ENCODE measurements around the gene ADO. TPM values are rescaled to one million over a fixed set of nuclear protein-coding genes. Genes with fewer than 3 reads are reported as not detected.
A peak's percentile ranks its signal among the peaks of the same experiment; 100 is the strongest.
"Not testable (repeated sequence)": the region's sequence is repeated elsewhere in the genome, so short reads cannot be mapped to it uniquely, and the experiment has no call there.

ADO gene
- 23.0 and 23.3 TPM in 2 replicates for total RNA-seq

DNA sequence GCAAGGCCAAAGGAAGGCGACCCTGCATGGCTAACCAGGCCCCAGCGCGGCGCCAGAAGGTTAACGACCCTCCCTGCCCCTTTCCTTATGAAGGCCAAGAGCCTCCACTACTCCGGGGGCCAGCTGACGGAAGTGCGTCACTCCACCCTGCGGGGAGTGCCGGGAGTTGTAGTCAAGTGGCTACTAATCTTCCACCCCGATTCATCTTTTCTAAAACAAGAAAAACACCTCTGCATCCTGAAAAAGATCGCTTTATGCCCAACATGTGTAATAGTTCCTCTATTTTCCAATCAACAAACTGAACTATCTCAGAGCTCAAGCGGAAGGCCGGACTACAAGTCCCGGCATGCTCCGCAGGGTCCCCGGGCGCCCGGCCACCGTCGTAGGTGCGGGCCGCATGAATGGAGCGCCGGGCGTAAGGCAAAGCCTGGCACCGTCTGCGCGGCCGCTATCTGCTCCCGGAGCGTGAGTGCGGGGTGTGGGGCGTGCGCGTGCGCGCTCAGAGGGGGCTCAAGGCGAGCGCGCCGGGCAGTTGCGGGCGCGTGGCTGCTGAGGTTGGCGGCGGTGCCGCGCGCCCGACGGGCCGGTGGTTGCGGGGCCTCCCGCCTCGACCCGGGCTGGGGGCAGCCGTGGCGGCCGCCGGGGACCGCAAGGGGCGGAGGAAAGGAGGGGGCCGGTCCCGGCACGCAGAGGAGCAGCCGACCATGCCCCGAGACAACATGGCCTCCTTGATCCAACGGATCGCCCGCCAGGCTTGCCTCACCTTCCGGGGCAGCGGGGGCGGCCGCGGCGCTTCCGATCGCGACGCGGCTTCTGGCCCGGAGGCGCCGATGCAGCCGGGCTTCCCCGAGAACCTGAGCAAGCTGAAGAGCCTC lies at the start of gene ADO:
ADO (plus strand) TSS at position 365 of the 875 bp plus-strand sequence; CDS start at position 705, 340 bp downstream.
- peak; percentile 65 for DNase-seq (ENCODE audit: low read depth)

DNA sequence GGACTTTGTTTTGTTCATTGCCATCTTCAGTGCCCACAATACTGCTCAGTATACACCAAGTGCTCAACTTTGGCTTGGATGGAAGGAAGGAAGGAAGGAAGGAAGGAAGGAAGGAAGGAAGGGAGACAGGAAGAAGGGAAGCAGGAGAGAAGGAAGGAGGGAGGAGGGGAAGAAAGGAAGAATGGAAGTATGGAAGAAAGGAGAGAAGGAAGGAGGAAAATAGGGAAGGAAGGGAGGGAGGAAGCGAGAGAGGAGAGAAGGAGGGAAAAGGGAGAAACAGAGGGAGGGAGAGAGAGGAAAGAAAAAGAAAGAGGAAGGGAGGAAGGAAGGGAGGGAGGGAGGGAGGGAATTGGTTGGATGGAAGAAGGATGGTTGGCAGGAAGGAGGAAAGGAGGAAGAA lies 49.6 kb upstream of the ADO start:
- DNase-seq (ENCODE audit: low read depth) = no peak

DNA sequence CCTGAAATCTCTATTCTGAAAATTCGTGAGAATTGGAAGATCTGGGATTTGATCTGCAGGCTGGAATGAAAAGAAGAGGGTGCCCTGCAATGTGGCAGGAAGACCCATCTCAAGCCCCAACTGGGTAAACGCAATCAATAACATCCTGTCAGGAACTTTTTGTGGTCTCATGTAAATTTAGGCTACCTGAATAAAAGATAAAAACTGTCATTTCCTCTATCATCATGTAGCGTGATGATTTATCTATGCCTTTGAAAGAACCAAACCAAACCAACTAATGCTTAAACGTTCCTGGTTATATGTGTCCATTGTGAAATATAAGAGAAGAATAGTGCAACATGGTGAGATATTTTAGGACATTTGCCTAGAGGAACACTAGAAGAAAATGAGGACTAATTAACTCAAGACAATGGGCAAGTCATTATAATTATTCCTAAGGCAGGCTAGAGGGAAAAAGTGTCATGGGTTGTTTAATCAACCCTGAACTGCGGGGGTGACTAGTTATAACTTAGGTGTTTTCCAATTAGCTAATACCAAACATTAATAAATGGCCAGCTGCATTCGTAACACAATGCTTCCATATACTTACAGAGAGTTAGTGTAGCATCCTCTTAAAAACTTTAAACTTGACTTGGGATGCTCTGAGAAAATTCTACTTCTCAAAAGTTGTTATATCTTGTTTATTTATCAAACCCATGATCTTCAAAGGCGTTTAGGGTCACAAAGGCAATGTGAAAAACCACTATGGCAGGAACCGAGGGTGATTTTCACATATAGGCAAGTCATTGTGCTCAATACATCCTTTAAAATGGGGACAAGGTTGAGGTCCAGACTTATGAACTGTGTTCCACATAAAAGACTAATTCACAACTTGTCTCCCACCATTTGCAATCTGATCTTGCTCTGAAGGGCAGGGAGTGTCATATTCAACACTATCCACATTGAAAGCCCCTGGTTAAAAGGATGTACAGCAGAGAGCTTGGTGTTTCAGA lies 48.6 kb upstream of the ADO start:
- no peak for DNase-seq (ENCODE audit: low read depth)

DNA sequence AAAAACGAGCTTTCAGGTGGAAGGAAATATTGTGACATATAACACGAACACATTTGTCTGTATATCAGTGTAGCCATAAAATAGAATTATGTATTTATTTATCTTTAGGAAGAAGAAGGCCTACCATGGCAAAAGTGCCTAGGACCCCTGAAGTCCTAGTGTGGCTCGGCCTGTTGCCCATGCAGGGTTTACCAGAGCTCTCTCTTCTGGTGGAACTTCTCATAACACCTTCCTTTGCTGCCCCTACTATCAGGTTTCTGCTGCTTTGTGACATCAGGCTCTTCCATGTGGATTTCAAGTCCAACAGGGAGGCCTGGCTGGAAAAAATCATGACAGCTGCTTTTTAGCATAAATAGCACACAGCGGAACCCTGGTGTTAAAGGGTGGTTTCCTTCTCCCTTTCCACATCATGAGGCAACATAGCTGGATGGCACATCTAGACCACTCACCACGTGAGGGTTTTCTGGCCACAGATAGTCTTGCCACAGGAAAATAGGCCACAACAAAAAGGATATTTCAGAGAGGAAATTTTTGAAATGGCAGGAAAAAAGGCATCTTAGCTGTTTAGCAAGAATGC lies 44.8 kb upstream of the ADO start:
- DNase-seq (ENCODE audit: low read depth) = no peak

DNA sequence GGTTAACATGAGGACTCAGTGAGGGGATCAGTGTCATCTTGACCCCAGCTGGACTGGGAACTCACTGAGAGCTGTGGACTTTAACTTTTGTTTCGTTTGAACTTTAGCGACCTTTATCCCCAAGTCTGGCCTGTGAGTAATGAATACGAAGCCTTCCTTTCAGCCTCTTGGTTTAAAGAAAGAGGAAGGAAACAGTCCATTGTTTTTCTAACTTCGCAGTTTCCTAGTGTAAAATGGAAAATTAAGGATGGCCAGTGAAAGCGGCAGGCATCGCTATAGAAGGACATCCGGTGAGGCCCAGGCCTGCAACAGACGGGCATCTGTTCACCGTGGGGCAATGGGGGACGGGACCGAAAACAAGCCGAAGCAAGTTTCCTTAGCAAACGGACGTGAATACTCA lies 44.1 kb upstream of the ADO start:
- no peak for DNase-seq (ENCODE audit: low read depth)

DNA sequence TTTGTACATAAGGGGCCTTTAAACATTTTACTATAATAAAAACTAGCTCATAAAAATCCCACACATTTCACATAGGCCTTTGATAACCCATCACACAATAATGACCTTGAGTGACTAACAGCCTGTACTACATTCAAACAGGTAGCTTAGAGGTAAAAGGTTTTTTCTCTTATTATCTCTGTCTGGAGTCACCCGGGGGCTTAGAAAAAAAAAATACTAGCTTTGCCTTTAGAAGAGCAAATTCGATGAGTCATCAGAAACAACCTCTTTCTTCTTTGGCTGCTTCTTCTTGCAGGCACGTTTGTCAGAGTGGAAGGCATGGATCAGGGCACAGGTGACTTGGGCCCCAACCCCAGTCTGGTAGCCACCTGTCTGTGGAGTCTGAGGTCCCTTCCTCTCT lies 43.4 kb upstream of the ADO start:
- DNase-seq (ENCODE audit: low read depth) = no peak

DNA sequence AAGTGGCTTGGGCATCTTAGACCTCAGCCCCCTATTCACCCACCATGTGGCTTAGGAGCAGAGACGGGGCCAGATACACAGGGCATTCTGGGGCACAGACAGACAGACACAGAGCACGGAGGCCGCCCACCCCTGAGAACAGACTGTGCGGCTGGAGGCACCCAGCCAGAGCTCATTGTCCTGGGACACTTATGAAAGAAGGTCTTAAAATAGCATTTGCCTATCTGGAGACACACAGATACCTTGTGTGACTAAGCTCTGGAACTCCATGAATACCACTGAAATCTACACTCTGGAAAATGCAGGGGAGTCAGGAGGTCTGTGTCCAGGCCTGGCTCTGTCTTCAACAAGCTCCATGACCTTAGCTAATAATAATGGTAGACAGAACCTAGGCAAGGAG lies 41.4 kb upstream of the ADO start:
- no peak for DNase-seq (ENCODE audit: low read depth)

DNA sequence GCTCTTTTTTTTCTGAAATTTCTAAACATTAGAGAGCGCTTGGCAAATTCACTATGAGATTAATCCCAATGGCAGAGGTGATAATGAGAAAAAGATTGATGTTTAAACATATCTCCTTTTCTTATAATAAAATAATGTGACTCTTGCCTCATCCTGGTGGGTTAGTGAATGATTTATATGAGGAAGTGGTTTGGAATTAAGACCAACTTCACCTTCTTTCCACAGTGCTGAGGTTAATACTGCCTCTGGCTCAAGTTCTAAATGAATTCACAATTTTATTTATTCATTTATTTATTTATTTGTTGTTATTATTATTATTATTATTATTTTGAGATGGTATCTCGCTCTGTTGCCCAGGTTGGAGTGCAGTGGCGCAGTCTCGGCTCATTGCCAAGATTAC lies 40.5 kb upstream of the ADO start:
- no peak for DNase-seq (ENCODE audit: low read depth)

DNA sequence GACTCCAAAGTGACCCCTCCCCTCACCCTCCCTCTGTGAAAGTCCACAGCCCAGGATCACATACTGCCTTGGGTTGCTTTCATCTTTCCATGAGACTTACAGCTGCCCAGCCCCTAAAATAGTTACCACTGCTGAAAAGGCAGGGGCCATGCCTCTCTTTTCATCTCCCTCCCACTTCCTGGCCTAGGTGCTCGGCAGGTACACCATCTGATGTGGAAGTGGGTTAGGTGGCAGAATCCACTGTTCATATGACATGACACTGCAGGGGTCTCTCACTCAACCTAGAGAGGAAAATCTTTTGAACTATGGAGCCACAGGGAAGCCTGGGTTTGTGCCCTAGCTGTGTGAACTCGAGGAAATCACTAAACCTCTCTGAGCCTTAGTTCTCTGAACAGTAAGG lies 38.8 kb upstream of the ADO start:
- DNase-seq (ENCODE audit: low read depth) = no peak

DNA sequence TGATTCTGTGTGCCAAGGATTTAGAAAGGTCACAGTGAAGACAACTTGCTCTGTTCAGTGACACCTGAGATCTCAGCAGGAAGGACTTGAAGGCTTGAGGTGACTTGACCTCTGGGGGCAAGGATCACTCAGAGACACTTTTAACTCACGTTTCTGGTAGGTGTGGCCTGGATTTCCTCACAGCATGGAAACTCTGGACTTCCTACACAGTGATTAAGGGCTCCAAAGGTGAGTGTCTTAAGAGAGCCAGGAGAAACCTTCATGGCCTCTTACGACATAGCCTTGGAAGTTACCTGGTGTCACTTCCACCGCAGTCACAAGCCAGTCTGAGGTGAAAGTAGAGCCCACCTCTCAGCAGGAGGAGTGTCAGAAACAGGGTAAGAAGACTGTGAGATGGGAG lies 38.1 kb upstream of the ADO start:
- no peak for DNase-seq (ENCODE audit: low read depth)

DNA sequence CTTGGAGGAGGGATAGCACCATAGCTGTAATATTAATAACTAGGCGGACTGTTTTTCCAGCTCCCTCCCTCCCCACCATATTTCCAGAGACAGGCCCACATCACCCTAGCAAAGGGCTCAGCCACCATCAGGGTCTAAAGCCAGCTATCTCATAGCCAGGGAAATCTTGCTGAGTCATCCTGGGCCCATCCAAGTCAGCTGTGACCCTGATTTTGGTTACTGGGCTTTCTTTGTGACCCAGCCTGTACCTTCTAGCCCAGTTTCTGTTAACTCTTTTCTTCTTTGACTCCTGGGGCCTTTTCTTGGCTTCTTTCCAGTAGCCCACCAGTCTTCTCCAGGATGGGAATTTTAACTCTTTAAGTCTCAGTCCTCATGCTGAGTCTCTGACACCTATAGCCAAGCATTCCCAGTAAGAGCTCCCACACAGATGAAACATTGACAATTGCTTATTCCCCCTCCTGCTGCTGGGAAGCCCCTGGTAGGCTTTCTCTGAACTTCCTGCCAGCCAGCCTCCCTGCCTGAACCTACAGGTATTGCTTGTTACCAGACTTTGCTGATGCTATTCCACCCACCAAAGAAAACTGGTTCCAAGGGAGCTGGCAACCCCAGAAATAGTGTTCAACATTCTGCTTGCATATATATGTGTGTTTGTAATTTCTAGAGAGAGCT lies 34.8 kb upstream of the ADO start:
- peak; percentile 7 for DNase-seq (ENCODE audit: low read depth)

DNA sequence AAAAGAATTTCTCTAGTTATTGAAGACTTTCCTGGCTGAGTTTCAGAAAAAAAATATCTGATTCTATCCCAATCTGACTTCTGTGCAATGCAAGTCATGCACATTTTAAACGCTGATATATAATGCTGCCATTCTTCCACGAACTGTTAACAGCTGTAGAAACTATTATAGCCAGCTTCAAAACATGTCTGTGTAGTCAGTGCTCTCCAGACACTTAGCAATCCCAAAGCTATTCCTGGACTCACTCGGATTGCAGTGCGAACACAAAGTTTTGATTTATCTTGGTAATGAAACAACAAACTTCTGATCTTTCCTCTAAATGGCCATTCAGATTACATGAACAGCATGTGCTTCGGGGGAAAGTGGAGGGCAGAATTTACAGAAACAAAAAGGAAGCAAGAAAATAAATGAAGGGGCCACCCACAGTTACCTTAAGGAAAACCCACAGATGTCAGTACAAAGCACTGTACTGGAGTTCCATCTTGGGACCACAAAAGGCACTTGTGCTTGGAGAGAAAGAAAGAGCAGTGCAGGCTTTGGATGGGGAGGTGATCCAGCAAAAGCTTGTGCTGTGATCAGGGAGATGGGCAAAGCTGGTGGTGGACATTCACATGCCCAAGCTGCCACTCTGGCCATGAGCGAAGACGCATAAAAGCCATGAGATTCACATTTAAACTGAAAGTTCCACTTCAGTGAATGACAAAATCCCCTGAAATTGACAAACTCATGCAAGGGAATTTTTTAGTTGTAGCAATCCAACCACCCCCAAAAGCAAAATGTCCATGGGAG lies 32.1 kb upstream of the ADO start:
- DNase-seq (ENCODE audit: low read depth) = no peak

DNA sequence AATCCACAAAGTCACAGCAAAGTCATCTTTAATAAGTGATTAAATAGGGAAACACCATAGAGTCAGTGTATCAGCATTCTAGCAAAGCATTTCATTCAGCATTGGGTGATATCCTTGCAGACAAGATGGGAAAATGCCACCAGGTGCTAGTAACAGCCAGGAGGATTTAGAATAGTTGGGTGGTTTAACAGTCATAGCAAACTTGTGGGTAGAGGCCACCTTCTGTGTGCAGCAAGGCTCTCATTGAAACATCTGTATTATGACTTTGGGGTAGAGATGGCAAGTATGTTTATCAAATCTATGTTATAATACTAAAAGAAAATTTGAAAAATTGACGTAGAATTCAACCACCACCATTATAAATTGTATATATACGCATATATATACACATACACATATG lies 26.4 kb upstream of the ADO start:
- no peak for DNase-seq (ENCODE audit: low read depth)

DNA sequence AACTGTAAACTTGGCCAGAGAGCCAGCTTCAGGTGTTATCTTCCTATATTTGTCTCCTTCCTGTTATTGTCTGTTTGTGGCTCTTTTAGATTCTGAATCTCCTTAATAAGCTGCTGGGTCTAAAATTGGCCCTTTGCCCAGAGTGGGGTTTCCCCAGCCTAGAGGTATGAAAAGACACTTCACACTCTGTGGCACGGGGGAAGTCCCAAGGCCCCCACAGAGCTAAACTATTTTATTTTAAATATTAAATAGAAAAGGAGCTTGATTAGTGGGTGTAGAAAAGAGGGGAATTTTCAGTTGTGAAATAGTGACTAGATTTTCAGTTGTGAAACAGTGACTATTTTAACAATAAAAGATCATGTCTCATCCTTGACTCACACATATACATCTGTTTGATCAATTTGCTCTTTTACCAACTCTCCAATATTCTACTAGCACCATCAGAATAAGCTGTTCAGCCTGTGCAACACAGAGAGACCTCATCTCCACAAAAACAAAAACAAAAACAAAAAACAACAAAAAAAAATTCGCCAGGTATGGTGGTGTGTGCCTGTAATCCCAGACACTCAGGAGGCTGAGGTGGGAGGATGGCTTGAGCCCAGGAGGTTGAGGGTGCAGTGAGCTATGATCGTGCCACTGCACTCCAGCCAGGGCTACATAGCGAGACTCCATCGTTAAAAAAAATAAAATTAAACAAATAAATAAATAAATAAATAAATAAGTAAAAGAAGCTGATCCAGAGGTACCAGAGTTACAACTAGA lies 24.9 kb upstream of the ADO start:
- peak; percentile 81 for DNase-seq (ENCODE audit: low read depth)

DNA sequence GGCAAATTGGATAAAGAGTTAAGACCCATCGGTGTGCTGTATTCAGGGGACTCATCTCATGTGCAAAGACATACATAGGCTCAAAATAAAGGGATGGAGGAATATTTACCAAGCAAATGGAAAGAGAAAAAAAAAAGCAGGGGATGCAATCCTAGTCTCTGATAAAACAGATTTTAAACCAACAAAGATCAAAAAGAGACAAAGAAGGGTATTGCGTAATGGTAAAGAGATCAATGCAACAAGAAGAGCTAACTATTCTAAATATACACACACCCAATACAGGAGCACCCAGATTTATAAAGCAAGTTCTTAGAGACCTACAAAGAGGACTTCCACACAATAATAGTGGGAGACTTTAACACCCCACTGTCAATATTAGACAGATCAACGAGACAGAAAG lies 20.0 kb upstream of the ADO start:
- not testable (repeated sequence) for DNase-seq (ENCODE audit: low read depth)

DNA sequence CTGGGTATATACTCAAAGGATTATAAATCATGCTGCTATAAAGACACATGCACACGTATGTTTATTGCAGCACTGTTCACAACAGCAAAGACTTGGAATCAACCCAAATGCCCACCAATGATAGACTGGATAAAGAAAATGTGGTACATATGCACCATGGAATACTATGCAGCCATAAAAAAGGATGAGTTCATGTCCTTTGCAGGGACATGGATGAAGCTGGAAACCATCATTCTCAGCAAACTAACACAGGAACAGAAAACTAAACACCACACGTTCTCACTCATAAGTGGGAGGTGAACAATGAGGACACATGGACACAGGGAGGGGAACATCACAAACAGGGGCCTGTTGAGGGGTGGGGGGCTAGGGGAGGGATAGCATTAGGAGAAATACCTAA lies 16.2 kb upstream of the ADO start:
- DNase-seq (ENCODE audit: low read depth) = not testable (repeated sequence)

DNA sequence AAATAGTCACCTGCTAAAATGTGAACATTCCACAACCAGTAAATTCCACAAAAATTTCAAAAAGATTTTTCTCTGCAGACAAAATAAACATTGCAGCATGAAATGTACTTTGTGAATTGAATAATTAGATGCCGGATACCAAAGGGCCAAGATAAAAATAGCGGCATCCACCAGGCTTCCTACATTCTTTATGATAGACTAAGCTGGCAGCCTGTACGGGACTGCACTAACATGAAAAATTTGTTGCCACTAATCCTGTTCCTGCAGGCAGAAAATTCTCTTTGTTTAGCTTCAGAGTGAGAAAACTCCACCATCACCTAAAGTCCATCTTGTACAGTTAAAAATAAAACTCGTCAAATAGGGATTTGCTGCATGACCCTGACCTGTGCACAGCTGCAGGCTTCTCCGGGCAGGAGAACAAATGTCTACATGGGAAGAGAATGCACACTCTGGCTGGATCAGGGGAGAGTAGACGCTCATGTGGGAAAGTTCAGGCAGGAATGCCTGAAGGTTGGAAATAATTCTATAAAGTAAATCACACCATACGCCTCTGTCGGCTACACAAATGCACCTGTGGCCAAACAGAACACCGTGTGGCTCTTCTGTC lies 15.6 kb upstream of the ADO start:
- DNase-seq (ENCODE audit: low read depth) = no peak

DNA sequence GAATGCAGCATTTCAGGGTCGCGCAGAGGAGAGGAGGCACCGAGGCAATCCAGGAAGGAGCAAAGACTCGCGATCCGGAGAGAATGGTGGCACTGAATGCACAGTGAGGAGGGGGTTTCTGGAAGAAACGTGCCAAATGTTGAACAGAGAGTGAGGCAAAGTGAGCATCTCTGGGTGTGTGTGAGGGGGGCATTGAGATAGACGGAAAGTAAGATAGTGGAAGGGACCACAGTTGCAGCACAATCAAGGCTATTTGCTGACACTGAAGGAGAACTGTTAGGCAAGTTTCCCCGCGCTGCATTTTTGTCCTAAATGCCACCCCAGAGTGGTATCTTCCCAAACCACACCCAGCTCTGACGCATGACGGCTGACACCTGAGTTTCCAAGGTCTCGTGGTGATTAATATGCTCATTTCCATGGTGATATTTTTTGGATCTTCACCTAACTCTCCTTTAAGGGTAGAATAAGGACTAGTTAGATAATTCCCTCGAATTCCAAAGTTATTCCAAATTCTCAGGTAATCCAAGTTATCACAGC lies 14.4 kb upstream of the ADO start:
- no peak for DNase-seq (ENCODE audit: low read depth)

DNA sequence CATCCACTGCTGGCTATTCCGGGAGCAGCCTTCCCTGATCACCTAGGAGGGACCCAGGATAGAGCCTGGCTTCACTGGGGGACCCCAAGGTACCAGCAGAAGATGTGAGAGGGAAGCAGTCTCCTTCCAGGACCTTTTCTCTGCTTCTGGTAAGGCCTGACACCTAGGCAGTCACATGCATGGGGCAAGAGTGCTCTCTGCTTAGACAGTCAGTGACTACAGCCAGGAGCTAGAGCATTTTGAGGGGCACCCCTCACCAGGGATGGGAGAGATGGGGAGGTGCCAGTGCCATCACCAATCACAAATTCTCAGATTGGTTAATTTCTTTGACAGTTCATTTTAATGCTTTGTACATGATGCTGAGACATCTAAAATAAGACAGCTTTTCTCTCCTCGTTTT lies 13.9 kb upstream of the ADO start:
- no peak for DNase-seq (ENCODE audit: low read depth)
